Measurements from ENCODE around the gene GOLIM4. TPM values are rescaled to one million over a fixed set of nuclear protein-coding genes. Genes with fewer than 3 reads are reported as not detected.

Gene GOLIM4
- total and polyA plus RNA-seq, 2 donors (not counting 1 experiment from before 2014, with no cell fraction given) = 46.2 to 77.3 TPM

DNA sequence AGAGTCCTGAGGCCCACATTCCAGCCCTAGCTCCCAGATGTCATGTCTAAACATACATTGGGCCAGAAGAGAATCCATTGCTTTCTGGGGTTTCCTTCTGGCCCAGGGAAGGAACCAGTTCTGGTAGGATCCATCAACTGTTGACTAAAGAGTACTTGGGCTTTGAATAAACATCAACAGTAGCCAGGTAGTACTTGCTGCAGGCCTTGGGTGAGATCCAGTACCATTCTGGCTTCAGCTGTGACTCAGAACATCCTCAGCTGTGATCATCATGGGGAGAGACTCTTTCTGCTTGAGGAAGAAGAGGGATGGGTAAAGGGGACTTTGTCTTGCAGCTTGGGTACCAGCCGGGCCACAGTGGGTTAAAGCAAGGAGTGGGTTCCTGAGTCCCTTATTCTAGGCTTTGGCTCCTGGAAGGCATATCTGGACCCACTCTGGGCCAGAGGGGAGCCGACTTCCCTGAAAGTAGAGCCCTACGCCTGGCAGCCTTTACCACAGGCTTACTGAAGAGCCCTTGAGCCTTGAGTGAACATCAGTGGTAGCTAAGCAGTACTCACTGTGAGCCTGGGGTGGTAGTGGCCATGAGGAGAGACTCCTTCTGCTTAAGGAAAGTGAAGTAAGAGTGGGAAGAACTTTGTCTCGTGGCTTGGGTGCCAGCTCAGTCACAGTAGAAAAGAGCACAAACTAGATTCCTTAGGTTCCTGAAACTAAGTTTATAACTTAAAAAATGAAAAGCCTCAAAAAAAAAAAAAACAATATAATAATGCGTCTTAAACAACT lies 128.3 kb downstream of the GOLIM4 start:
- no peak for TF ChIP-seq CTCF (conservative IDR thresholded peaks at IDR 0.05 in 1 of 2, IDR thresholded peaks at IDR 0.05 in 1 of 2; ENCODE audit: low read depth in 1 of 2, low read length in 2 of 2)
- no peak overlapping the region for H3K27ac ChIP-seq (ENCODE audit: insufficient read depth, low read length)
- H3K36me3 ChIP-seq (ENCODE audit: control insufficient read depth, insufficient read depth, low read length) = no peaks in the 10 kb centered on the region
- no peak overlapping the region for H3K9ac ChIP-seq (ENCODE audit: insufficient read depth, low read length)
- no peaks in the 10 kb centered on the region for H4K20me1 ChIP-seq (ENCODE audit: control insufficient read depth, extremely low read depth, insufficient read depth, low read length)
- DNase-seq (ENCODE audit: low read depth in 2 of 2) = no peak
- H3K4me3 ChIP-seq (replicated peaks in 1 of 4; ENCODE audit: control extremely low read depth in 1 of 4, insufficient read depth in 1 of 4, low read depth in 3 of 4, low read length in 4 of 4) = no peak overlapping the region
- H3K4me1 ChIP-seq (ENCODE audit: control insufficient read depth, extremely low read depth, insufficient read depth, low read length) = no peaks in the 10 kb centered on the region
- no peaks in the 10 kb centered on the region for H3K27me3 ChIP-seq (ENCODE audit: control insufficient read depth, insufficient read depth, low read length)
- no peaks in the 10 kb centered on the region for H3K9me3 ChIP-seq (ENCODE audit: control insufficient read depth, insufficient read depth, low read depth, low read length)
- H3K4me2 ChIP-seq (ENCODE audit: extremely low read depth, insufficient read depth, low read length) = no peak overlapping the region
- H3K79me2 ChIP-seq (ENCODE audit: control insufficient read depth, insufficient read depth, low read length) = no peaks in the 10 kb centered on the region
- H2AFZ ChIP-seq (ENCODE audit: low read length) = no peak overlapping the region
